HG03575 (cell line): ENCODE data around the gene SAMD11.

Experiments used
- ATAC-seq: cut with Tn5 transposase; IDR thresholded peaks from one replicate; pipeline ENCODE4 v1.9.1; 2021; ENCODE audit not compliant: unreplicated experiment, insufficient number of reproducible peaks, low FRiP score; ENCODE audit errors: extremely low read depth

SAMD11 gene

DNA sequence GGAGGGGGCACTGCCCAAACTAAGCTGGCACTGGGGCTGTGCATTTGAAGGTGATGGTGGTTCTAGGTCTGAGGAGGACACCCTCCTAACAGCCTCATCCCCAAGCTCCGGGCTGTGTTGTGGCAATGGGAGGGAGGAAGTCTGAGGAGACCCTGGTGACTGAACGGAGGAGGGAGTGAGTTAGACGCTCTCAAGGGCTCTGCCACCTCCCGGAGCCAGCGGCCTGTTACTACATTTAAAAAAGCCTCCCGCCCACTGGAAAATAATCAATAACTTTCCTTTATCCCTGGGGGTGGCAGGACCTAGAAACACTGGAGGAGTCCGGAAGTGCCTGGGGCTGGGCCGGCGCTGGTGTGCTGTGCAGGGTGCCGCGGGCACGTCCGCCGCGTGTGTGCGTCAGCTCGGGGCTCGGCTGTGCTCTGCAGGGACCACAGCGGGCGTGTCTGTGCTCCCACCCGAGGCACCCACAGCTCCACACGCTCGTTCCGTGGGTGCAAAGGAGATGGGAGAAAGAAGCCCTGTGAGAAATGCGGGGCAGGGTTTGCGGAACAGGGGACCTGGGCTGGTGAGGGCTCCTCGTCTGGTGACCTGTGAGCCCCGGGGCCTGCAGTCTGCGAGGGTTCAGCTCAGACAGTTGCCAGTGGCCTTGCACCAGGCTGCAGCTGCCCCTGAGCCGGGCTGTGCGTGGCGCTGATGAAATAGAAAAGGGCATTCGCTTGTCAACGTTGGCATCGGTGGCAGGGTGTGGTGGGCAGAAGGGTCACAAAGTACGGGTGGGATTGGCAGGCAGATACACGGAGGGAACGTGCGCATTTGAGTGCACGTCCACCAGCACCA lies 5.3 kb downstream of the SAMD11 start:
- no peak for ATAC-seq

DNA sequence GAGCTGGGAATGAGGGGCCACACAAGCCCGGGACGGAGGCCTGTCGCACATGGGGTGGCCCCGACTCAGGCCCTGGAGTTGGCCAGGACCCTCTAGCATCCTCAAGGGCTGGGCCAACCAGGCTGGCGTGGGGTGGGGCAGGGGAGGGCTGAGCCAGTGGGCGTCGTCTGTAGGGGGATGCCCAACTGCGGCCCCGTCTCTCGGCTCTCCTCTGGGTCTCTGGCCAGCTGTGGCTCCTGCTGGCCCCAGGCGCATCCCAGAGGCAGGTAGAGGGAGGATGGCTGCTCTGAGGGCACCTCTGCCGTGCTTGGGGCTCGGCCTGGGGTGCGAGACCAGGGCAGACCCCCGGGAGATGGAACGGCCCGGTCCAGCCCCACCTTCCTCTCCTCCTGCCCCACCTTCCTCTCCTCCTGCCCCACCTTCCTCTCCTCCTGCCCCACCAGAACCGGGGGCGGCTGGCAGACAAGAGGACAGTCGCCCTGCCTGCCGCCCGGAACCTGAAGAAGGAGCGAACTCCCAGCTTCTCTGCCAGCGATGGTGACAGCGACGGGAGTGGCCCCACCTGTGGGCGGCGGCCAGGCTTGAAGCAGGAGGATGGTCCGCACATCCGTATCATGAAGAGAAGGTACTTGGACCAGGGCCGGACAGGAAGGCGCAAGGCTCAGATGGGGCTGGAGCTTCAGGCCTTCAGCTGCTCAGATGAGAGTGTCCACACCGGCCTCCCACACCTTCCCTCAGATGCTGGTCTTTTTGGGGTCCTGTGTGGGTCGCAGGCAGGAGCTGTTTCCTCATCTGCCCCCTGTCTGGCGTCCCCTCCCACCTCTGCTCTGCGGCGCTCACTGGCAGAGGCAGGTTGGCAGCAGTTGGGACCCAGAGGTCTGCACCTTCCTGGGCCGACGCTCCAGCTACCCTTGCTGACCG lies 6.2 kb downstream of the SAMD11 start:
- no peak for ATAC-seq

DNA sequence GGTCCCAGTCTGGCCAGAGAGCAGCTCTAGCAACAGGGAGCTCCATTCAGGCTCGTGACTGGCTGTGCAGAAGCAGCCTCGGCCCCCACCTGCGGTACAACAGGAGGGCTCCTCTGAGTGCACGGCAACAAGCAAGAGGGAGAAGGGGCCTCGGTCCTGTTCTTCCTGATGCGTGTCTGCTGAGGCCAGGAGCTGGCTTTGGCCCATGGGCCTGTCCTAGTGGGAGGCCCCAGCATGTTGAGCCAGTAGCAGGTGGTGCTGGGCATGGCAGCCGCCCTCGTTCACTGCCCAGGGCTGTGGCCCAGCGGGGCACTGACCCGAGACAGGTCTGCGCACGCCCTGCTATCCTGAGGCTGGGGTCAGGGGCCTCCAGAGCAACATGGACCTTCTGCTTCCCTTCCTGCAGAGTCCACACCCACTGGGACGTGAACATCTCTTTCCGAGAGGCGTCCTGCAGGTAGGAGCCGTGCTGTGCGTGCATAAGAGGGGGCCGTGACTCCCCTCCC lies 7.0 kb downstream of the SAMD11 start:
- no peak for ATAC-seq

DNA sequence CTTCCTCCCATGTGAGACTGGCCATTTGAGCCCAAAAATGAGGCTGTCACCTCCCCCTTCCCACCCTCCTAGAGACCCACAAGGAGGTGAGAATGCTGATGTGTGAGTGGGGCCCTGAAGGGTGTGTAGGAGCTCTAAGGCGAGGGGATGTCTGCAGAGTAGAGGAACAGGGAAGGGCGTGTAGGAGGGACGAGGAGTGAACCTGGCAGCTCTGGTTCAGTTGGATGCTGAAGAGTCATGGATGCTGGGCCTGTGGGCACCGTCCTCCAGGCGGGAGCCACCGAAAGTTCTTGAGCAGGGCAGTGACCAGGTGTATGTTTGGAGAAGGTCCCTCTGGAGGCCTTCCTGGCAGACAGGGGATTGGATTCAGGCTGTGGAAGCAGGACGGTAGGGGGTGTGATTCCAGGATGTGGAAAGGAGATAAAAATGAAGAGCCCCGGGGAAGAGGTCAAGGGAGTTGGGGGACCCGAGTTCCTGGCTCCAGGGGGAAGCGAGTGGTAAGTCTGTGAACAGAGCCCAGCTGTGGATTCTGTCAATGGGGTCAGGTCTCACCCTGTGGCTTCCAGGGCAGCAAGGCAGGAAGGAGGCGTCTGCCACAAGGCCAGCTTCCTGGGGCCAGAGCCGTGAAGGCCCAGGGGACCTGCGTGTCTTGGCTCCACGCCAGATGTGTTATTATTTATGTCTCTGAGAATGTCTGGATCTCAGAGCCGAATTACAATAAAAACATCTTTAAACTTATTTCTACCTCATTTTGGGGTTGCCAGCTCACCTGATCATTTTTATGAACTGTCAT lies 7.9 kb downstream of the SAMD11 start:
- ATAC-seq, result no peak

DNA sequence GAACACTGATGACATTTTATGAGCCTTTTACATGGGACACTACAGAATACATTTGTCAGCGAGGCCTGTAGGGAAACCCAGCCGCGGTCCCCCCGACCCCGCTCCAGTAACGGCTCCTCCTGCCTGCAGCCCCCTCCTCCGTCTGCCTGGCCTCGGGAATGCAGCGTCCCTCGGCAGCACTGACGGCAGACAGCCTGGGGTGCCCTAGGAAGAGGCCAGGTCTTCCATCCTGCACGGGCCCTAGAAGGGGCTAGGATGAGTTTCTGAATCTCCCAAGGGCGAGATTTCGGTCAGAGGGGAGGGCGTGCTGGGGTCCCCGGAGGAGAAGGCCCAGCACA lies 8.4 kb downstream of the SAMD11 start:
- ATAC-seq, result no peak

DNA sequence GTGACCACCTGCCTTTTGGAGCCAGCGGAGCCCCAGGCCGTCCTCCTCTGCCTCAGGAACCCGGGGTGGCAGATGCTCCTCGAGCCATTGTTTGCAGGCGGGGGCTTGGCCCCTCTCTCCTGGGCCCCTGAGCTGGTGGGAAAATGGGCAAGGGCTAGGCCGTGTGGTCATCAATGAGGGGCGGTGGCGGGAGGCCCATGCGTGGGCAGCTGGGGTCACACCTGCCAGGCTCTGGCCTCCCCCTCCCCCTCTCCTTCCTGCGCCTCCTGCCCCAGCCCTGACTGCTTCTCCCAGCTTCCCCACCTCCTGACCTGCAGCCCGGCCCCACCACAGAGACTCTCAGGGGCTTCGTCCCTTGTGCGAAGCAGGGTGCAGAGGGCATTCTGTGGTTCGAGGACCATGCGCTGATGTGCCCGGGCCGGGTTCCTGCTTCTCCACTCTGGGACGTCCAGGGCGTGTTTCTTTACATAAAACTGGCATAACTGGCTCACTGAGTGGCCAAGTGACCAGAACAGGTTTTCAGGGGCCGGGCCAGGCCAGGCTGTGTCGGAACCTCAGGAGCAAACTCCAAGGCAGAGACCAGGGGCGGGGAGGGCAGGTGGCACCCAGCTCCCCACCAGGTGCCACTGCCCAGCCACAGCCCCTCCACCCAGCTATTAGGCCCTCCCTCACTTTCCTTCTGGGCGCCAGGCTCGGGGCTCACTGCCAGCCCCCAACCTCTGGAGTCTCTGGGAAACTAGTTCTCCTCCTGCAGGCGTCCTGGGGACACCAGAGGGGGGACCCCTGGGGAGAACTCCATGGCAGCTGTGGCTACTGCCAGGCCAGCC lies 9.3 kb downstream of the SAMD11 start:
- ATAC-seq, result no peak

DNA sequence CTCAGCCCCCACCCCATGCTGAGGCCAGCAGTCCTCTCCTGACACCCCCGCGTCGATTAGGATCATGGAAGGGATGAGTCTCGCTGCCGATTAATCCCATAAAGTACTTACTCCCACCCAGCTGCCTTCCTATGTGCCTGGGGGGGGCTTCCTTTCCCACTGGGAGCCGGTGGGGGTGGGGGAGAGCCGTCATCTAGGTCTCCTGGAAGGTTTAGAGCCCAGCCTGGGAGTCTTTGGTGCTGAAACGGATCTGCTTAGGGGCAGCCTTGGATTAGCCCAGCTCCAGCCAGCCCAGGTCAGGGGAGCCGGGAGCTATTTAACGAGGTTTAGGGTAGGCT lies 9.8 kb downstream of the SAMD11 start:
- no peak for ATAC-seq

DNA sequence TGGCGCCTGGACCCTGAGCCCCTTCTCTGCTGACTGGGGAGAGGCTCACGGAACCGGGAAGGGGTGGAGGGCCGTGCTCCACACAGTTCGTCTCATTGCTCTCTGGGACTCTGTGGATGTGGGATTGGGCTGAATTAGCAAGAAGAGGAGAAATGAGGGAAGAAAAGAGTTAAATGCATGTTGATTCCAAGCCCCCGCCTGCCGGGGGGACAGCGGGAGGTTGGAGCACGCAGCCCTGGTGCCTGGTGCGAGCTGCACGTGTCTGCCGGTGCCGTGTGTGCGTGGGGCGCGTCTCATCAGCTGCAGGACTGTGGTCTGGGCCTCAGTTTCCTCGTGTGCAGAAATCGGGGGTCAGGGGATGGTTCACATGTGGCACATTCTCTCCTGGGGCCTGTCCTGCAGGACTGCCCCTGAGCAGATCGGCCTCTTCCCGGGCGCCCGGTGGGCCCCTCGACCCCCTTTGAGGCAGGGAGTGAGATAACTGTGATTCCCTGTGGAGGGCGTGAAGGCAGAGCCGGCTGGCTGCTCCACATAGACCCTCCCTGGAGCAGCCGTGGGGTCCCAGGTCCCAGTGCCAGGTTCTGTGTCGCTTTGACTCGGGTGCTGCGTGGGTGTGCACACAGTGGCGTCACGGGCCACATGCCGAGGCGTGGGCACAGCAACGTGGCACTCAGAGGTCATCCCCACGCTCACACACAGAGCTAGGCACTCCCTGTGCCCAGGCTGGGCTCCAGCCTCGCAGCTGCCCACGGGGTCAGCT lies 11.4 kb downstream of the SAMD11 start:
- no peak for ATAC-seq

DNA sequence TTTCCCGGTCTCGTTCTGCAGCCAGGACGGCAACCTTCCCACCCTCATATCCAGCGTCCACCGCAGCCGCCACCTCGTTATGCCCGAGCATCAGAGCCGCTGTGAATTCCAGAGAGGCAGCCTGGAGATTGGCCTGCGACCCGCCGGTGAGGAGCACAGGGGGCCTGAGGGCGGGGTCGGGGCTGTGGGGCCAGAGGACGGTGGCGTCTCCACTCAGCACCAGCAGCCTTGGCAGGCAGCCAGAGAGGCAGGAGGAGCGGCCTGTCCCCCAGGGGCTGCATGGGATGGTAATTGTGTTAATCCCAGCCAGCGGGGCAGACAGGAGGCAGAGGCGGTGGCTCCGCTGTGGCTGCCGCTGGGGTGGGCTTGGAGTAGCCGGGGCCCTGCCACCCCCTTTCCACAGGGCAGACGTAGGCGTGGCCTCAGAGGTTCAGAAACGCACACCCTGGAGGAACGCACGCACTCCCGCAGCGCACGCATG lies 12.1 kb downstream of the SAMD11 start:
- no peak for ATAC-seq

DNA sequence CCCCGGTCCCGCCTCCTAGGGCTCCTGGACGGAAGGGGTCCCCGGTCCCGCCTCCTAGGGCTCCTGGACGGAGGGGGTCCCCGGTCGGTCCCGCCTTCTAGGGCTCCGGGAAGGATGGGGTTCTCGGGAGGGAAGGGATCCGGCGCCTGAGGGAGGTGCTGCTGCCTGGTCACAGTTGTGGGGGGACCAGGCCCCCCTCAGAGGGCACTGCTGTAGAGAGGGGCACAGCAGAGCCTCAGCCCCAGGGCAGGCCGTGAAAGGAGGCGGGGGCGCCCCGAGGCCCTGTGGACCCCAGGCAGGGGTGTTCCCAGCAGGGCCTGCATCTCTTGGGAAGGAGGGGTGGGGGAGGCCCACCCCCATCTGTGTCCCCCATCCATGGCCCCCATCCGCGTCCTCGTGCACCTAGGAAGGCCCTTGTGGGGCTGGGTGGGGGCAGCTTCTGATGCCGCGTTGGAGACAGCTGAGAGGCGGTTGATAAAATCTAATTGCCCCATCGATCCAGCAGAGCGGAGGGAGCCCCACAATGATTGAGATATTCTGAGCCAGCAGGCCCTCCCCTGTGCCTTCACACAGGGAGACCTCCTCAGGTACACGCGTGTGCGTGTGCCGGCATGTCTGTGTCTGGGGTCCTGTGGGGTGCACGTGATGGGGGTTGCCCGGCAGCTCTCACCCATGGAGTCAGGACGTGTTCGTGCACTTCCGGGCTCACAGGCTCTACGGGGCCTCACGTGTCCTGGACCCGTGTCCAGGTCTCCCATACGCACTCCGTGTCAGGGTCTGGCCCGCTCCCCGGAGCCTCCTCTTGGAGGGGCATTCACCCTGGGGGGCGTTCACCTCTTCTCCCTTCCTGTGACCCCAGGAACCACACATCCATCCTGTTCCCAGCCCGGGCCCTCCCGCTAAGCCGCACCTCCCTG lies 12.9 kb downstream of the SAMD11 start:
- no peak for ATAC-seq

DNA sequence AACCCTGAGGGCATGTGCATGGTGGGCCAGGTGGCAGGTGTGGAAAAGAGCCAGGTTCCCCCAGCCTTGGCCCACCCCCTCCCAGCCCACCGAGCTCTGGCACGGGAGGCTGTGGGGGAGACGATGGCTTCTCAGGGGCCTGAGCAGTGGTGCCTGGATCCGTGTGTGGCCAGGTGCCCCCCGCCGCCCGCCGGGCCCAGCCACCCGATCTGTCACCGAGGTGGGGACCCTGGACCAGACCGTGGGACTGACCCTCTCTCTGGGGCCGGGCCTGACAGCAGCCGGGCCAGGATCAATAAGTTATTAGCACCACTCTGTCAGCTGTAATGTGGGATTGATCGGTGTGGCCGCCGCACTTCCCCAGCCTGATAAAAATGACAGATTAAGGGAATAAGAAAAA lies 13.8 kb downstream of the SAMD11 start:
- ATAC-seq, result no peak

DNA sequence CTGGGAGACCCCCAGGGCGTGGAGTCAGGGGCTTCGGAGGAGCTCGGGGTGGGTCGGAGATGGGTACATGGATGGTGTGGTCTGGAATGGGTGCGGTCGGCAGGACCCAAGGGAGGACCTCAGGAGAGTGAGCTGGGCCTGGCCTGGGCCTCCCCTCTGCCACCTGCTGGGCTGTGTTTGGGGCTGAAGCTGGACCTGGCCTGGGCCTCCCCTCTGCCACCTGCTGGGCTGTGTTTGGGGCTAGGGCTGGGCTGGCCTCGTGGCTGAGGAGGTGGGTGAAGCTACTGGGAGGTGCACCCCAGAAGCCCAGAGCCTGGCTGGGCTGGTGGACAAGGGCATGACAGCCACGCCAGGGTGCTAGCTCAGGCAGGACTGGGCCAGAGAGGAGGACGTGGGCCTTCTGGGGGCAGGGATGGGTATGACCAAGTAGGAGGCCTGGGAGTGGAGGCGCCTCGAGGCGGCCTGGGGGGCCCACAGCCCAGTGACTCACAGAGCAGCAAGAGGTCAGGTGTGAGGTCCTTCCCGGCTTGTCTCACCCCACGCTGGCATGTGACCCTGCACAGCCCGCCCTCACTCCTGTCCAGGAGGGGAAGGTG lies 14.5 kb downstream of the SAMD11 start:
- ATAC-seq, result no peak

DNA sequence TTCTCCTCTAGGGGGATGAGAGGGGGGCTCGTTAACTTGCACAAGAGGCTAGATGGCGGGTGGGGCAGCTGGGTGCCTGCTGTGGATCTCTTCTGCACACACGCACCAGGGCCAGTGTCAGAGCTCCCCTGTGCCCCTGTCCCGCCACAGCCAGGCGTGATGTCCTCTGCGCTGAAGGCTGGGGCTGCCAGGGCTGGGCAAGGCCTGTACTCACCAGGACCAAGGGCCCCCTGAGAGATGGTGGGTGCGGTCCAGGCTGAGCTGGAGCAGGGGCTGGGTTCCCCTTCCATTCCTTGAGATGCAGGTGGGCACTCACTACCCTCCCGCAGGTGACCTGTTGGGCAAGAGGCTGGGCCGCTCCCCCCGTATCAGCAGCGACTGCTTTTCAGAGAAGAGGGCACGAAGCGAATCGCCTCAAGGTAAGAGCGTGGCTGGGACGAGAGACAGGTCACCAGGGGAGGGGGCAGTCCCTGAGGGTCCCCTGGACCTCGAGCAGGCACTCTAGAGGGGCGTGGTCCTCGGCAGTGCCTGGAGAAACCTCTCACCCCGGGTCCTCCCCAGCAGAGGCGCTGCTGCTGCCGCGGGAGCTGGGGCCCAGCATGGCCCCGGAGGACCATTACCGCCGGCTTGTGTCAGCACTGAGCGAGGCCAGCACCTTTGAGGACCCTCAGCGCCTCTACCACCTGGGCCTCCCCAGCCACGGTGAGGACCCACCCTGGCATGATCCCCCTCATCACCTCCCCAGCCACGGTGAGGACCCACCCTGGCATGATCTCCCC lies 15.2 kb downstream of the SAMD11 start:
- no peak for ATAC-seq

DNA sequence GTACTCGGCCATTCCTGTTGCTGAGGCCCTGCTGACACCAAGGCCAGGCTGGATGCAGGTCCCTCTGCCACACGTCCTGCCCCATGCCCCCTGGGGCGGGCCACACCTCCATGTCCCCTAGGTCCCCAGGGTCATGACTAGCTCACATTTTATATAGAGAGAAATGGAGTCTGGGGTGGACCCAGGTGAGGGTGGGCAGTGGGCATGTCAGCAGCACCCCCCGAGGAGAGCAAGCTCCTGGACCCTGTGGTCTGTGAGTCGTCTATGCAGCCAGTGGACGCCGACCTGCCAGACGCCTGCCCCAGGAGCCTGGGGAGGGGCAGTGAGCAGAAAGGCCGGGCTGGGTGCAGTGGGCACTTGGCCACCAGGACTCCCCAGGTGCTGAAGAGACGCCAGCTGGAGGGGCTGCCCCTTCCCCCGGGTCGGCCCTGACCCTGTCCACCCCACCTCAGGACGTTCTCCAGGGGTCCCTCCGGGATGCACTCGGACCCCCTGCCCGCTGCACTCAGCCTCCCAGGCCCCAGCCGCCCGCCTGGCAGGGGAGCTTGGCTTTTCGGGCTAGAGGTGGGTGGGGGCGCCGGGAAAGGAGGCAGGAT lies 15.9 kb downstream of the SAMD11 start:
- ATAC-seq, result no peak
